Measurements from ENCODE around the gene EXOC3L4.

DNA sequence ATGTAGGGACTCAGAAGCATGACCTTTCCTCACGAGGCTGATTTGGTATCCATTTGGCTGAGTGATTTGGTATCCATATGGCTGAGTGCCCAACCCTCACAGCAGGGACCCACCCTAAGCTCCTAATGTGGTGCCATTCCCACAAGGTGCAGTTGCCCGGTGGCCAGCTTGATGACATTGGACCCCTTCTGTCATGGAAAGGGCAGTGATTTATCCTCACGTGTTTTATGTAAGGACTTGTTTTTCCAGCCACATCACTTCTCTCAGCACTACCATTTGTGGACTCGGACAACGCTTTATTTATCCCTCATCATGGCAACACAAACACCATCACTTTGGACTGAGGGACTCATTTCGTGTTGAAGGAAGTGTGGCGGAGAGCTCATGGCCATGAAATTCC, 28.7 kb upstream of the EXOC3L4 start:
- TF ChIP-seq BACH2 (CRISPR knock-in tag; IDR thresholded peaks at IDR 0.05; ENCODE audit: borderline replicate concordance) (no peak), ZNF70 (CRISPR knock-in tag; IDR thresholded peaks at IDR 0.05) (no peak), PATZ1 (CRISPR knock-in tag; IDR thresholded peaks at IDR 0.05; ENCODE audit: borderline replicate concordance) (no peak), ZFP30 (CRISPR knock-in tag; IDR thresholded peaks at IDR 0.05) (no peak), ISL1 (CRISPR knock-in tag; IDR thresholded peaks at IDR 0.05) (no peak), TOX (CRISPR knock-in tag; IDR thresholded peaks at IDR 0.05; ENCODE audit: borderline replicate concordance) (no peak), ZC3H10 (CRISPR knock-in tag; IDR thresholded peaks at IDR 0.05) (no peak), ARNTL (CRISPR knock-in tag; IDR thresholded peaks at IDR 0.05; ENCODE audit: borderline replicate concordance, low read depth) (no peak), OSR1 (CRISPR knock-in tag; IDR thresholded peaks at IDR 0.05) (no peak), ZFP3 (CRISPR knock-in tag; IDR thresholded peaks at IDR 0.05) (no peak), TCF4 (CRISPR knock-in tag; IDR thresholded peaks at IDR 0.05; ENCODE audit: borderline replicate concordance) (no peak), CSRNP3 (CRISPR knock-in tag; IDR thresholded peaks at IDR 0.05) (no peak)
- TF ChIP-seq, protein P1, sequence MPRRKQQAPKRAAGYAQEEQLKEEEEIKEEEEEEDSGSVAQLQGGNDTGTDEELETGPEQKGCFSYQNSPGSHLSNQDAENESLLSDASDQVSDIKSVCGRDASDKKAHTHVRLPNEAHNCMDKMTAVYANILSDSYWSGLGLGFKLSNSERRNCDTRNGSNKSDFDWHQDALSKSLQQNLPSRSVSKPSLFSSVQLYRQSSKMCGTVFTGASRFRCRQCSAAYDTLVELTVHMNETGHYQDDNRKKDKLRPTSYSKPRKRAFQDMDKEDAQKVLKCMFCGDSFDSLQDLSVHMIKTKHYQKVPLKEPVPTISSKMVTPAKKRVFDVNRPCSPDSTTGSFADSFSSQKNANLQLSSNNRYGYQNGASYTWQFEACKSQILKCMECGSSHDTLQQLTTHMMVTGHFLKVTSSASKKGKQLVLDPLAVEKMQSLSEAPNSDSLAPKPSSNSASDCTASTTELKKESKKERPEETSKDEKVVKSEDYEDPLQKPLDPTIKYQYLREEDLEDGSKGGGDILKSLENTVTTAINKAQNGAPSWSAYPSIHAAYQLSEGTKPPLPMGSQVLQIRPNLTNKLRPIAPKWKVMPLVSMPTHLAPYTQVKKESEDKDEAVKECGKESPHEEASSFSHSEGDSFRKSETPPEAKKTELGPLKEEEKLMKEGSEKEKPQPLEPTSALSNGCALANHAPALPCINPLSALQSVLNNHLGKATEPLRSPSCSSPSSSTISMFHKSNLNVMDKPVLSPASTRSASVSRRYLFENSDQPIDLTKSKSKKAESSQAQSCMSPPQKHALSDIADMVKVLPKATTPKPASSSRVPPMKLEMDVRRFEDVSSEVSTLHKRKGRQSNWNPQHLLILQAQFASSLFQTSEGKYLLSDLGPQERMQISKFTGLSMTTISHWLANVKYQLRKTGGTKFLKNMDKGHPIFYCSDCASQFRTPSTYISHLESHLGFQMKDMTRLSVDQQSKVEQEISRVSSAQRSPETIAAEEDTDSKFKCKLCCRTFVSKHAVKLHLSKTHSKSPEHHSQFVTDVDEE (CRISPR knock-in tag; IDR thresholded peaks at IDR 0.05) = no peak
